ENCODE data around the gene NCAM2. TPM values are rescaled to one million over a fixed set of nuclear protein-coding genes. Genes with fewer than 3 reads are reported as not detected.

Gene NCAM2
- total RNA-seq, 1 donor from 2014 or later = 7.2 TPM

DNA sequence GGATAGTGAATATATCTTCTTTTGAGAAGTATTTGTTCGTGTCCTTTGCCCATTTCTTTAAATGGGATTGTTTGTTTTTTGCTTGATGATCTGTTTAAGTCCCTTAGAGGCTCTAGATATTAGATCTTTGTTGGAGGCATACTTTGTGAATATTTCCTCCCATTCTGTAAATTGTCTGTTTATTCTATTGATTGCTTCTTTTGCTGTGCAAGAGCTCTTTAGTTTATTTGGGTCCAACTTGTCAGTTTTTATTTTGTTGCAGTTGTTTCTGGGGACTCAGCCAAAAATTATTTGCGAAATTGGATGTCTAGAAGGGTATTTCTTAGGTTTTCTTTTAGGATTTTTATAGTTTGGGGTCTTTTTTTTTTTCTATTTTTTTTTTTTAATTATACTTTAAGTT is 302.8 kb downstream of the NCAM2 start:
- Histone ChIP-seq H3K4me1 (no peaks in the 10 kb centered on the region), H3K4me3 (no peak overlapping the region), H3K9me3 (no peaks in the 10 kb centered on the region), H3K36me3 (no peaks in the 10 kb centered on the region), H3K27ac (no peak overlapping the region), H3K27me3 (no peaks in the 10 kb centered on the region)
- no peak for DNase-seq (ENCODE audit: low spot score in 2 of 2)
- intact Hi-C loops (cut with DNase I) = no loop called here
- TF ChIP-seq, protein P1, sequence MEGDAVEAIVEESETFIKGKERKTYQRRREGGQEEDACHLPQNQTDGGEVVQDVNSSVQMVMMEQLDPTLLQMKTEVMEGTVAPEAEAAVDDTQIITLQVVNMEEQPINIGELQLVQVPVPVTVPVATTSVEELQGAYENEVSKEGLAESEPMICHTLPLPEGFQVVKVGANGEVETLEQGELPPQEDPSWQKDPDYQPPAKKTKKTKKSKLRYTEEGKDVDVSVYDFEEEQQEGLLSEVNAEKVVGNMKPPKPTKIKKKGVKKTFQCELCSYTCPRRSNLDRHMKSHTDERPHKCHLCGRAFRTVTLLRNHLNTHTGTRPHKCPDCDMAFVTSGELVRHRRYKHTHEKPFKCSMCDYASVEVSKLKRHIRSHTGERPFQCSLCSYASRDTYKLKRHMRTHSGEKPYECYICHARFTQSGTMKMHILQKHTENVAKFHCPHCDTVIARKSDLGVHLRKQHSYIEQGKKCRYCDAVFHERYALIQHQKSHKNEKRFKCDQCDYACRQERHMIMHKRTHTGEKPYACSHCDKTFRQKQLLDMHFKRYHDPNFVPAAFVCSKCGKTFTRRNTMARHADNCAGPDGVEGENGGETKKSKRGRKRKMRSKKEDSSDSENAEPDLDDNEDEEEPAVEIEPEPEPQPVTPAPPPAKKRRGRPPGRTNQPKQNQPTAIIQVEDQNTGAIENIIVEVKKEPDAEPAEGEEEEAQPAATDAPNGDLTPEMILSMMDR (IDR thresholded peaks at IDR 0.05) = no peak

DNA sequence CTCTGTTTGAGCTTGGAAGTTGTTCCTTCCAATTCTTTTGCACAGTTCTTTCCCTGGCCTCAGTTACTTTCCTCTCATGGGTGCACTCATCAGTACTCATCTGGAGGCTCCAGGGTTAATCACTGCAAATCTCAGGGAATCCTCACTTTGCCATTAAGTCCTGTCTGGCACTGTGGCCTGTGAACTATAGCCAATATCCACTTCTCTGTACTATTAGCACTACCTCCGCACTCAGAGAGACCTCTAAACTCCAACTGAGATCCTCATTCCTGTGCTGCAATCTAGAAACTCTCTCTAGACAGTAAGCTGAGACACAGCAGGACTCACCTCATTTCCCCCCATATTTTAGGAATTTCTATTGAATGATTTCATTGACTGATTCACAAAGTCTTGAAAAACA is 311.3 kb downstream of the NCAM2 start:
- no peak overlapping the region for H3K4me3 ChIP-seq
- H3K9me3 ChIP-seq = no peaks in the 10 kb centered on the region
- H3K27ac ChIP-seq = no peak overlapping the region
- H3K36me3 ChIP-seq = no peaks in the 10 kb centered on the region
- H3K27me3 ChIP-seq = no peaks in the 10 kb centered on the region
- intact Hi-C loops (cut with DNase I) = no loop called here
- H3K4me1 ChIP-seq = no peaks in the 10 kb centered on the region
- no peak for DNase-seq (ENCODE audit: low spot score in 2 of 2)
- TF ChIP-seq, protein P1 (IDR thresholded peaks at IDR 0.05) = no peak

DNA sequence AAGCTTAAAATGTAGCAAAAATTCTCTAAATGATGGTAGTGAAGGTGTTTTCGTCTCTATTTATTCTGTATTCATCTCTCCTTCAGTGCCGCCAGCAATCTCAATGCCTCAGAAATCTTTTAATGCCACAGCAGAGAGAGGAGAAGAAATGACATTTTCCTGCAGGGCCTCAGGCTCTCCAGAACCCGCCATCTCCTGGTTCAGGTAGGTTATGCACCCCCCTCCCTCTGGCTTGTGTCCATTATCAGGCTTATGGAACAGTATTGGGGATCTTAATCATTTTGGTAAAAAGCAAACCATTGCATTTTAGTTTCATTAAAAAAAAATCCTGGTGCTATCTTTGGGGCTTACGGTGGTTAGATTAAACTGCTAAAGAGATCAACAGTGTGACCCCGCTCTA is 326.1 kb downstream of the NCAM2 start:
- Histone ChIP-seq H3K4me3 (no peak overlapping the region), H3K27ac (no peak overlapping the region), H3K36me3 (no peaks in the 10 kb centered on the region), H3K27me3 (no peaks in the 10 kb centered on the region), H3K9me3 (no peaks in the 10 kb centered on the region), H3K4me1 (no peaks in the 10 kb centered on the region)
- intact Hi-C loops (cut with DNase I) = no loop called here
- DNase-seq (ENCODE audit: low spot score in 2 of 2) = no peak
- TF ChIP-seq, protein P1 (IDR thresholded peaks at IDR 0.05) = no peak

DNA sequence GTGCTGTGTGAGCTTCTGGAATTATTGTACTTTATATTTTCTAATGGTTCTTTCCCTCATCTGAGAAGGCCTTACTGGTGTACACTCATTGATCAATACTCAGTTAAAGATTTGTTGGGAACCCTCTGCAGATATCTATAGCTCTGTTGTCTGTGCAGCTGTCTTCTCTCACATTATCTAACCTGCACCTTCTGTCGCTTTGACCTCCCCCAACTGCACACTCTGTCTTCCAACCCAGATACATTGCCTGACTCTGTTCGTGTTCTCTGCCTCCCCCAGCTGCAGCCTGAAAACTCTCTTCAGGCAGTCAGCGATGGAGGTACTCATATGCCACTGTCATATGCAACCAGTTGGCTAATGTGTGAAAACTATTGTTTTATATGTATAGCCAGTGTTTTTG is 334.3 kb downstream of the NCAM2 start:
- DNase-seq (ENCODE audit: low spot score in 2 of 2) = no peak
- intact Hi-C loops (cut with DNase I) = no loop called here
- Histone ChIP-seq H3K27ac (no peak overlapping the region), H3K4me1 (no peaks in the 10 kb centered on the region), H3K4me3 (no peak overlapping the region), H3K36me3 (no peaks in the 10 kb centered on the region), H3K27me3 (no peaks in the 10 kb centered on the region), H3K9me3 (no peaks in the 10 kb centered on the region)
- TF ChIP-seq, protein P1 (IDR thresholded peaks at IDR 0.05) = no peak

DNA sequence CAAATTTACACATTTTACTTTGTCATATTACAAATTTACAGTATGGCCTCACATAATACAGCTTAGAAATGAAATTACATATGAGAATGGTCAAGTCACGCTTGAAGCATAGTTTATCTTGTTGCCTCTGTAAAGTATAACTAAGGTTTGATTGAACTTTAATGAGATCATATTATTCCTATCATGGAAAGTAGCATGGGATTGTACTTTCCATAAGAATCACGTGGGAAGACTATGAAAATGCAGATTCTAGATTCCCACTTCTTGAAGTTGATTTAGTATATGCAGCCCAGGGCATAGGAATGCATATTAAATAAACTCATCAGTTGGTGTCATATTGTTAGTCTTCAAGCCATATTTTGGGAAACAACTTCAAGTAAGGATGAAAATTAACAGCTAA is 342.8 kb downstream of the NCAM2 start:
- no peaks in the 10 kb centered on the region for H3K36me3 ChIP-seq
- intact Hi-C loops (cut with DNase I) = no loop called here
- H3K4me3 ChIP-seq = no peak overlapping the region
- no peaks in the 10 kb centered on the region for H3K27me3 ChIP-seq
- no peak for DNase-seq (ENCODE audit: low spot score in 2 of 2)
- peaks cover 0 to 8% of the 10 kb centered on the region in 2 donors for H3K9me3 ChIP-seq
- TF ChIP-seq, protein P1 (IDR thresholded peaks at IDR 0.05) = no peak
- H3K27ac ChIP-seq = no peak overlapping the region
- no peaks in the 10 kb centered on the region for H3K4me1 ChIP-seq

DNA sequence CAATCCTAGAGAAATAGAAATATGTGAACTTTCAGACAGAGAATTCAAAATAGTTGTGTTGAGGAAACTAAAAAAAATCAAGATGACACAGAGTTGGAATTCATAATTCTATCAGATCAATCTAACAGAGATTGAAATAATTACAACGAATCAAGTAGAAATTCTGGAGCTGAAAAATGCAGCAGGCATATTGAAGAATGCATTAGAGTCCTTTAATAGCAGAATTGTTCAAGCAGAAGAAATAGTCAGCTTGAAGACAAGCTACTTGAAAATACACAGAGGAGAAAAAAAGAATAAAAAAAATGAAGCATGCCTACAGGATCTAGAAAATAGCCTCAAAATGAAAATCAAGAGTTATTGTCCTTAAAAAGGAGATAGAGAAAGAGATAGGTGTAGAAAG is 347.1 kb downstream of the NCAM2 start:
- H3K36me3 ChIP-seq = no peaks in the 10 kb centered on the region
- H3K9me3 ChIP-seq = peaks cover 0 to 13% of the 10 kb centered on the region in 2 donors
- TF ChIP-seq, protein P1 (IDR thresholded peaks at IDR 0.05) = no peak
- no peak overlapping the region for H3K4me3 ChIP-seq
- intact Hi-C loops (cut with DNase I) = no loop called here
- H3K27ac ChIP-seq = no peak overlapping the region
- H3K27me3 ChIP-seq = no peaks in the 10 kb centered on the region
- H3K4me1 ChIP-seq = no peaks in the 10 kb centered on the region
- no peak for DNase-seq (ENCODE audit: low spot score in 2 of 2)
